Stimulated activated CD4-positive, alpha-beta T cell treated with anti-CD3 and anti-CD28 coated beads, Interleukin-4, amount 100 ng/mL, for 48 hours (primary cell): ENCODE data around the gene BCL2.
"Not testable (repeated sequence)": the region's sequence is repeated elsewhere in the genome, so short reads cannot be mapped to it uniquely, and the experiment has no call there.

ENCODE experiments used
- DNase-seq, 2 donors: peaks; one replicate each; pipeline ENCODE4 v3.0.0-alpha.2; 2020; ENCODE audit warnings: low read depth in 2 of 2

BCL2 gene

GRCh38 chr18:63199743-63200241 lies 119.8 kb downstream of the BCL2 start:
- peak in 1 of 2 donors; percentile 16 for DNase-seq

- no peak for DNase-seq
Measured at GRCh38 chr18:63198868-63199742, 120.5 kb downstream of the BCL2 start.

- DNase-seq = no peak
Measured at GRCh38 chr18:63198098-63198760, 121.3 kb downstream of the BCL2 start.

GRCh38 chr18:63197246-63197869 lies 122.2 kb downstream of the BCL2 start:
- no peak for DNase-seq

- no peak for DNase-seq
Measured at GRCh38 chr18:63195326-63196159, 124.0 kb downstream of the BCL2 start.

GRCh38 chr18:63192885-63193349 lies 126.7 kb downstream of the BCL2 start:
- DNase-seq = no peak

- no peak for DNase-seq
Measured at GRCh38 chr18:63192126-63192884, 127.3 kb downstream of the BCL2 start.

GRCh38 chr18:63191413-63191812 lies 128.2 kb downstream of the BCL2 start:
- DNase-seq = no peak

GRCh38 chr18:63190838-63191237 lies 128.7 kb downstream of the BCL2 start:
- not testable (repeated sequence) for DNase-seq

- DNase-seq = no peak
Measured at GRCh38 chr18:63189817-63190216, 129.8 kb downstream of the BCL2 start.

GRCh38 chr18:63189041-63189440 lies 130.5 kb downstream of the BCL2 start:
- DNase-seq = no peak

GRCh38 chr18:63187791-63188460 lies 131.6 kb downstream of the BCL2 start:
- DNase-seq = no peak

GRCh38 chr18:63187223-63187574 lies 132.4 kb downstream of the BCL2 start:
- no peak for DNase-seq

GRCh38 chr18:63186520-63187222 lies 132.9 kb downstream of the BCL2 start:
- no peak for DNase-seq

- no peak for DNase-seq
Measured at GRCh38 chr18:63185984-63186383, 133.6 kb downstream of the BCL2 start.

GRCh38 chr18:63183952-63184770 lies 135.4 kb downstream of the BCL2 start:
- DNase-seq = no peak

GRCh38 chr18:63183378-63183777 lies 136.2 kb downstream of the BCL2 start:
- DNase-seq = no peak

- DNase-seq = no peak
Measured at GRCh38 chr18:63182861-63183260, 136.7 kb downstream of the BCL2 start.

GRCh38 chr18:63182310-63182772 lies 137.2 kb downstream of the BCL2 start:
- no peak for DNase-seq
